MM.1S (cell line): ENCODE data around the gene MIPOL1.
"Not testable (repeated sequence)": the region's sequence is repeated elsewhere in the genome, so short reads cannot be mapped to it uniquely, and the experiment has no call there.

Experiments
- EZH2 ChIP-seq: fragments of 300-600 bp; sonication (generic); optimal IDR thresholded peaks from 2 replicates; pipeline ENCODE3; 2017; ENCODE audit warnings: low read depth, mild to moderate bottlenecking, antibody characterized with exemption, low read length, mixed read lengths
- EZH2phosphoT487 ChIP-seq: fragments of 300-600 bp; sonication (generic); IDR thresholded peaks from 2 replicates; pipeline ENCODE4 v1.6.1; 2018; ENCODE audit warnings: antibody characterized with exemption, low read length
- TF ChIP-seq, protein P1 (sequence below): fragments of 300-600 bp; sonication (generic); IDR thresholded peaks from 2 replicates; pipeline ENCODE4 v1.5.1; 2016; ENCODE audit warnings: antibody characterized with exemption, low read length, mixed read lengths

DNA sequence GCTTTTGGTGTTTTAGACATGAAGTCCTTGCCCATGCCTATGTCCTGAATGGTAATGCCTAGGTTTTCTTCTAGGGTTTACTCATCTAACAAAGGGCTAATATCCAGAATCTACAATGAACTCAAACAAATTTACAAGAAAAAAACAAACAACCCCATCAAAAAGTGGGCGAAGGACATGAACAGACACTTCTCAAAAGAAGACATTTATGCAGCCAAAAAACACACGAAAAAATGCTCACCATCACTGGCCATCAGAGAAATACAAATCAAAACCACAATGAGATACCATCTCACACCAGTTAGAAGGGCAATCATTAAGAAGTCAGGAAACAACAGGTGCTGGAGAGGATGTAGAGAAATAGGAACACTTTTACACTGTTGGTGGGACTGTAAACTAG is 35.4 kb upstream of the MIPOL1 start:
- TF ChIP-seq, protein P1, sequence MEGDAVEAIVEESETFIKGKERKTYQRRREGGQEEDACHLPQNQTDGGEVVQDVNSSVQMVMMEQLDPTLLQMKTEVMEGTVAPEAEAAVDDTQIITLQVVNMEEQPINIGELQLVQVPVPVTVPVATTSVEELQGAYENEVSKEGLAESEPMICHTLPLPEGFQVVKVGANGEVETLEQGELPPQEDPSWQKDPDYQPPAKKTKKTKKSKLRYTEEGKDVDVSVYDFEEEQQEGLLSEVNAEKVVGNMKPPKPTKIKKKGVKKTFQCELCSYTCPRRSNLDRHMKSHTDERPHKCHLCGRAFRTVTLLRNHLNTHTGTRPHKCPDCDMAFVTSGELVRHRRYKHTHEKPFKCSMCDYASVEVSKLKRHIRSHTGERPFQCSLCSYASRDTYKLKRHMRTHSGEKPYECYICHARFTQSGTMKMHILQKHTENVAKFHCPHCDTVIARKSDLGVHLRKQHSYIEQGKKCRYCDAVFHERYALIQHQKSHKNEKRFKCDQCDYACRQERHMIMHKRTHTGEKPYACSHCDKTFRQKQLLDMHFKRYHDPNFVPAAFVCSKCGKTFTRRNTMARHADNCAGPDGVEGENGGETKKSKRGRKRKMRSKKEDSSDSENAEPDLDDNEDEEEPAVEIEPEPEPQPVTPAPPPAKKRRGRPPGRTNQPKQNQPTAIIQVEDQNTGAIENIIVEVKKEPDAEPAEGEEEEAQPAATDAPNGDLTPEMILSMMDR: not testable (repeated sequence)
- TF ChIP-seq EZH2, EZH2phosphoT487: not testable (repeated sequence)
